GM12878 (cell line): ENCODE measurements around the gene ITPKB. TPM values are rescaled to one million over a fixed set of nuclear protein-coding genes. Genes with fewer than 3 reads are reported as not detected.
A peak's percentile ranks its signal among the peaks of the same experiment; 100 is the strongest.

Experiments used
- ATF3 ChIP-seq: IDR thresholded peaks from 2 replicates; pipeline ENCODE4 v1.6.1; 2011; ENCODE audit warnings: low read depth, mild to moderate bottlenecking, low read length, moderate library complexity, borderline replicate concordance; ENCODE audit errors: extremely low read depth
- BCLAF1 ChIP-seq: fragments of 450-650 bp; IDR thresholded peaks from 2 replicates; pipeline ENCODE4 v1.6.1; 2017; ENCODE audit warnings: antibody characterized with exemption, mild to moderate bottlenecking, moderate library complexity
- CHD4 ChIP-seq: fragments of 200-600 bp; sonication (generic); IDR thresholded peaks from 2 replicates; pipeline ENCODE4 v1.6.1; 2016; ENCODE audit warnings: mild to moderate bottlenecking
- FOXM1 ChIP-seq: IDR thresholded peaks from 2 replicates; pipeline ENCODE4 v1.6.1; 2012; ENCODE audit warnings: low read depth, mild to moderate bottlenecking, inconsistent platforms, low read length, moderate library complexity
- GATAD2B ChIP-seq: fragments of 450-650 bp; conservative IDR thresholded peaks from 2 replicates; pipeline ENCODE4 v1.6.1; 2017; ENCODE audit warnings: low read depth, mild to moderate bottlenecking, moderate library complexity
- HDAC6 ChIP-seq: fragments of 200-600 bp; sonication (generic); IDR thresholded peaks from one replicate; pipeline ENCODE4 v1.8.0; 2017; ENCODE audit warnings: antibody characterized with exemption; ENCODE audit not compliant: unreplicated experiment
- JUNB ChIP-seq: IDR thresholded peaks from 2 replicates; pipeline ENCODE4 v1.6.1; 2016; ENCODE audit warnings: antibody characterized with exemption, mild to moderate bottlenecking
- KDM1A ChIP-seq: fragments of 200-600 bp; sonication (generic); IDR thresholded peaks from 2 replicates; pipeline ENCODE4 v1.6.1; 2016; ENCODE audit warnings: borderline replicate concordance
- MXI1 ChIP-seq: fragments of 150-350 bp; IDR thresholded peaks from 2 replicates; pipeline ENCODE4 v1.6.1; 2011; ENCODE audit warnings: low read depth, mild to moderate bottlenecking, inconsistent platforms, low read length, improper control_type of control experiment
- NR2C1 ChIP-seq: fragments of 450-650 bp; IDR thresholded peaks from 2 replicates; pipeline ENCODE4 v1.6.1; 2017; ENCODE audit warnings: antibody characterized with exemption, mild to moderate bottlenecking, moderate library complexity
- PML ChIP-seq: IDR thresholded peaks from 2 replicates; pipeline ENCODE4 v1.6.1; 2012; ENCODE audit warnings: low read length, inconsistent platforms
- POLR2AphosphoS2 ChIP-seq: IDR thresholded peaks from 2 replicates; pipeline ENCODE4 v1.6.1; 2011; ENCODE audit warnings: low read depth, mild to moderate bottlenecking, low read length, improper control_type of control experiment, moderate library complexity
- PRDM15 ChIP-seq: fragments of 450-650 bp; formaldehyde crosslinking; IDR thresholded peaks from 2 replicates; pipeline ENCODE4 v1.4.0; 2020; ENCODE audit warnings: mild to moderate bottlenecking, moderate library complexity
- RELB ChIP-seq: fragments of 450-650 bp; IDR thresholded peaks from 2 replicates; pipeline ENCODE4 v1.6.1; 2017; ENCODE audit warnings: low read depth, mild to moderate bottlenecking, moderate library complexity
- RFX5 ChIP-seq: IDR thresholded peaks from 2 replicates; pipeline ENCODE4 v1.6.1; 2011; ENCODE audit warnings: low read depth, low read length, improper control_type of control experiment
- ZBTB11 ChIP-seq: fragments of 450-650 bp; formaldehyde crosslinking; IDR thresholded peaks from 2 replicates; pipeline ENCODE4 v1.5.0; 2022; ENCODE audit warnings: mild to moderate bottlenecking, missing genetic modification characterization
- ZNF207 ChIP-seq: fragments of 450-650 bp; IDR thresholded peaks from 2 replicates; pipeline ENCODE4 v1.6.1; 2014; ENCODE audit warnings: antibody characterized with exemption, mild to moderate bottlenecking, borderline replicate concordance
- ZNF217 ChIP-seq: fragments of 450-650 bp; IDR thresholded peaks from 2 replicates; pipeline ENCODE4 v1.6.1; 2017; ENCODE audit warnings: antibody characterized with exemption, mild to moderate bottlenecking
- polyA plus RNA-seq, 11 experiments: library from polyadenylated mRNA; depleted of rRNA in 4 of 11; unstranded in 6 of 11; stranded (reverse) in 5 of 11; fragments of >200 nt; fragmentation: Nextera tagmentation in 4 of 11; fragmentation: Illumina TruSeq in 1 of 11; extraction: Ambion mirVana in 4 of 11; extraction: Trizol in 1 of 11; gene quantifications; 1 replicate in 1 of 11; 2 replicates in 10 of 11; pipeline versions ENCODE4 v1.2.1 to v1.2.3, GENCODE V29; 2011 to 2016; ENCODE audit warnings: inconsistent platforms in 2 of 11, missing spikeins in 2 of 11, low read depth in 1 of 11
- total RNA-seq, 4 experiments: library from RNA; depleted of rRNA in 3 of 4; stranded (reverse); fragments of >200 nt in 3 of 4; fragmentation: Illumina TruSeq in 1 of 4; extraction: Trizol in 1 of 4; gene quantifications; 2 replicates each; pipeline versions ENCODE4 v1.2.1 to v1.2.3, GENCODE V29; 2013 to 2021

Gene ITPKB
- total and polyA plus RNA-seq, 10 of the 15 experiments (the other 5 are each of a cell fraction or from before 2014, with no cell fraction given) = 1.3 to 38.7 (median 12.9) TPM

- TF ChIP-seq CHD4 (no peak), NR2C1 (no peak), MXI1 (0 out of 2 replicates have a peak, but pooled peaks have one; percentile 33), PML (no peak), POLR2AphosphoS2 (no peak), ZNF217 (no peak), ZBTB11 (CRISPR knock-in tag) (no peak), JUNB (0 out of 2 replicates have a peak, but pooled peaks have one; percentile 29), RELB (no peak), BCLAF1 (no peak), GATAD2B (no peak), PRDM15 (no peak), KDM1A (no peak), ZNF207 (no peak), ATF3 (no peak), HDAC6 (no peak), FOXM1 (0 out of 2 replicates have a peak, but pooled peaks have one; percentile 33), RFX5 (no peak)
These were observed 26.9 kb downstream of the ITPKB start (continued) for GRCh38 chr1:226711976-226712741.
